Airway epithelial cell (primary cell): ENCODE results near the gene MYH14. TPM values are rescaled to one million over a fixed set of nuclear protein-coding genes. Genes with fewer than 3 reads are reported as not detected.

ENCODE experiments used
- total RNA-seq: library from RNA; depleted of rRNA; stranded (reverse); fragments of >200 nt; gene quantifications from 2 replicates; pipeline ENCODE4 v1.2.3, GENCODE V29; 2015

MYH14 gene
- 43.9 and 49.5 TPM in 2 replicates for total RNA-seq

DNA sequence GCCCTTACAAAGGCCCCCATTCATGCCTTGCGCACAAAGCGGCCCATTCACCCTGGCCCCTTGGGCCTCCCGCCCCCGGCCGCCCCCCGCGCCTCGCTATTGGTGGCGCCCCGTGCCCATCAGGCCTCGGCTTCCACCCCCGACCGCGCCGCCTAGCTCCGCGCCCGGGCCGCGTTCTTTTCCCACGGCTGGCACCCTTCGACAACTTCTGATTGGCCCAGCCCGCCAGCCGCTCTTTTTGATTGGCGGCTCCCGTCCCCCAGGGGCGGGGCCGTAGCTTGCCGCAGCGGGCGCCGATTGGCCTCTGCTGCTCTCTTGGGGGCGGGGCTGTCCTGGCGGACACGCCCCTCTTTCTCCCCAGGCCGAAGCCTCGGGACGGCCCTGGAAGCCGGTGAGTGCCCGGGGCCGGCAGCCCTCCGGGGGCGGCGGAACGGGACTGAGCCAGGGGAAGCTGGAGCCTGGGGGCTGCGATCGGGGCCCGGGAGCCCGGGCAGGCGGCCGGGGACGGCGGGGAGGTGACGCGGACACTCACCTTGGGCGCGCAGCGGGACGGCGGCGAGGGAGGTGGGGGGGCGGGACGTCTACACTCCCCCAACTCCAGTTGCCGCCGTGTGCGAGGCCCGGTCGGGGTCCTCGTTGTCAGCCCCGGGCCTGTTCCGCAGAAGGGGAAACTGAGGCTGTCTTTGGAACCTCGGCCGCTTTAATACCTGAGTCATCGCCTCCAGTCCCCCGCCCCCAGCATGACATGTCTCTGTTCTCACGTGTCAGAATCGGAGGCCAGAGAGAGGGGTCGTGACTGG is at the start of gene MYH14:
MYH14 (plus strand) TSS at position 342 of the 800 bp plus-strand sequence. CDS start 6,744 bp downstream, outside the sequence.

DNA sequence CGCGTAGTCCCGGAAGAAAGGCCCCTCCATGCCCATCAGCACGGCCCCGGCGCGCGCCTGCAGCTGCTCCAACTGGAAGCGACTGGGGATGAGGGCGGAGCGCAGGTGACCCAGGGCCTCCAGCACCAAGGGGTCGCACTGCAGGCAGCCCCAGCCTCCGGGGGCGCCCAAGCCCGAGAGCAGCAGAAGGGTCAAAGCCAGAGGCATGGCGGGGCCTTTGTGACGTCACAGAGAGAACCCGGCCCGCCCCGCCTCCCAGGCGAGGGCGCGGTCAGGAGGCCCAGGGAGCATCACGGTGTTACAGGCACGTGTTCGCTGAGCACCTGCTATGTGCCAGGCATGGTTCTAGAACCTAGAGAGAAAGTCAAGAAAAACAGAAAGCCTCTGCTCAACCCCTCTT is 40.4 kb upstream of the MYH14 start, which contains the start of gene IZUMO2:
IZUMO2 (minus strand) TSS at position 294 of the 400 bp plus-strand sequence; CDS start at position 207, 87 bp downstream.

DNA sequence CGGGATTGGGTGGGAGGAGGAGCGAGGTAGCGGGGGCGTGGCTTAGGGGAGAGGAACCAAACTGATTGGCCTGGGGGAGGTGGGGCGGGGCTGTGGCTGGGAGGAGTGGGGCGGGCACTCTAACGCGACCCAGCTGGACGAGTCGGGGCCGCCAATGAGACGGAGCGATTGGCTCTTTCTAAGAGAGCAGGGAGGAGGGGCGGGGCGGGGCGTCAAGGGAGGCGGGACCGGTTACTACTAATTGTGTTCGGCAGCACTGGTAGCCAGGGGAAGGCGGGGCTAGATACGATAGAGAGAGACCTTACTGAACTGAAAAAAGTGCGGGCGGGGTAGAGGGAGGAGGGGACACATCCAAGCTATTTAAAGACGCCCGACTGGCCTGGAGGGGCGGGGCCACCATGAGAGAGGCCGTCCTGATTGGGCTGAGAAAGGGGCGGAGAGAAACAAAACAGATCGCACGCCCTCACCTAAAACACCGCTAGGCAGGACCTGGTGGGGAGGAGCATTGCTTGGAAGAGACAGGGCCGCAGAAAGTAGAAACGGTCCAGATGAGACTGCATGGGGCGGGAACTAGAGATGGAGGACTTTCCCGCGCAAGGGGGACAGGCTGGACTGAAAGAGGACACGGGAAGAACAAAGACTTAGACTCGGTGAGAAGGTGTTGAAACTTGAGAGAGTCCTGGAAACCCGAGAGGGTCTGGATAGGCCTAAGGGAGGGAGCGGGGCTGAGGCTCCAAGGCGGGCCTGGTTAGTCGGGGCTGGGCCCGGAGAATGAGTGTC is 125.9 kb downstream of the MYH14 start, which contains the start of gene KCNC3:
KCNC3 (minus strand) TSS at position 232 of the 780 bp plus-strand sequence. CDS start 295 bp downstream, outside the sequence.

Other genes with a start within 250 kb of the MYH14 start
- gene SIGLEC11, start 242.4 kb upstream of the MYH14 start, total RNA-seq: not detected in 2 replicates
- 17.1 and 32.4 TPM in 2 replicates for gene VRK3, start 178.2 kb upstream of the MYH14 start, total RNA-seq
- 3.5 and 5.7 TPM in 2 replicates for gene ZNF473, start 177.6 kb upstream of the MYH14 start, total RNA-seq
- not detected in 2 replicates for gene IZUMO2, start 40.3 kb upstream of the MYH14 start, total RNA-seq
- 0.14 TPM in 2 replicates for gene KCNC3, start 125.8 kb downstream of the MYH14 start, total RNA-seq
- 0.56 and 1.1 TPM in 2 replicates for gene NAPSA, start 162.0 kb downstream of the MYH14 start, total RNA-seq
- gene NR1H2, start 172.8 kb downstream of the MYH14 start, total RNA-seq: 54.0 and 64.3 TPM in 2 replicates
- 52.4 and 60.2 TPM in 2 replicates for gene POLD1, start 180.7 kb downstream of the MYH14 start, total RNA-seq
- not detected in 2 replicates for gene SPIB, start 215.3 kb downstream of the MYH14 start, total RNA-seq
- gene MYBPC2, start 229.3 kb downstream of the MYH14 start, total RNA-seq: not detected in 2 replicates